HepG2 (cell line): ENCODE data around the gene WNT2B.

Experiments
- CBX2 ChIP-seq, 2 experiments: fragments of 200-600 bp in 1 of 2; sonication (generic); formaldehyde crosslinking in 1 of 2; IDR thresholded peaks; 2 replicates each; pipeline versions ENCODE4 v1.7.0 to v1.8.1; 2018 to 2022; ENCODE audit warnings: low read depth in 2 of 2, low read length in 1 of 2, mild to moderate bottlenecking in 1 of 2, missing genetic modification reagents in 1 of 2
- CEBPB ChIP-seq: IDR thresholded peaks from 2 replicates; pipeline ENCODE4 v1.6.1; 2011; ENCODE audit warnings: low read depth, low read length, improper control_type of control experiment, borderline replicate concordance
- CREB3 ChIP-seq: sonication (generic); formaldehyde crosslinking; IDR thresholded peaks from 2 replicates; pipeline ENCODE4 v1.5.0; 2020; ENCODE audit warnings: missing genetic modification reagents
- HCFC1 ChIP-seq: fragments of 150-350 bp; IDR thresholded peaks from 2 replicates; pipeline ENCODE4 v1.6.1; 2014; ENCODE audit warnings: low read depth, low read length
- KLF15 ChIP-seq: sonication (generic); formaldehyde crosslinking; IDR thresholded peaks from 2 replicates; pipeline ENCODE4 v1.8.1; 2023; ENCODE audit warnings: borderline replicate concordance, mild to moderate bottlenecking, inconsistent platforms, missing genetic modification reagents, mixed read lengths
- MAX ChIP-seq: IDR thresholded peaks from 2 replicates; pipeline ENCODE4 v1.6.1; 2012; ENCODE audit warnings: inconsistent platforms
- TCF7L2 ChIP-seq: IDR thresholded peaks from 2 replicates; pipeline ENCODE4 v1.6.1; 2011; ENCODE audit warnings: mild to moderate bottlenecking, low read depth, low read length, moderate library complexity
- ZNF460 ChIP-seq: sonication (generic); formaldehyde crosslinking; IDR thresholded peaks from 2 replicates; pipeline ENCODE4 v1.5.1; 2020; ENCODE audit warnings: missing genetic modification reagents, mild to moderate bottlenecking, borderline replicate concordance
- ZNF609 ChIP-seq: sonication (generic); formaldehyde crosslinking; IDR thresholded peaks from 2 replicates; pipeline ENCODE4 v1.4.0; 2020; ENCODE audit warnings: mild to moderate bottlenecking, missing genetic modification reagents, borderline replicate concordance
- TF ChIP-seq, protein P1 (sequence below): sonication (generic); formaldehyde crosslinking; IDR thresholded peaks from 2 replicates; pipeline ENCODE4 v1.5.0; 2020; ENCODE audit warnings: mild to moderate bottlenecking, missing genetic modification reagents, moderate library complexity
- TF ChIP-seq, protein P2 (sequence below): sonication (generic); formaldehyde crosslinking; IDR thresholded peaks from 2 replicates; pipeline ENCODE4 v1.5.0; 2020; ENCODE audit warnings: missing genetic modification reagents

GRCh38 chr1:112511897-112512296 lies 3.1 kb downstream of the WNT2B start:
- no peak for TF ChIP-seq CBX2 (IDR thresholded peaks at IDR 0.05; ENCODE audit: low read depth, low read length)
- no peak for TF ChIP-seq CBX2 (CRISPR knock-in tag; IDR thresholded peaks at IDR 0.05; ENCODE audit: low read depth)
- no peak for TF ChIP-seq CREB3 (CRISPR knock-in tag)
- TF ChIP-seq, protein P1, sequence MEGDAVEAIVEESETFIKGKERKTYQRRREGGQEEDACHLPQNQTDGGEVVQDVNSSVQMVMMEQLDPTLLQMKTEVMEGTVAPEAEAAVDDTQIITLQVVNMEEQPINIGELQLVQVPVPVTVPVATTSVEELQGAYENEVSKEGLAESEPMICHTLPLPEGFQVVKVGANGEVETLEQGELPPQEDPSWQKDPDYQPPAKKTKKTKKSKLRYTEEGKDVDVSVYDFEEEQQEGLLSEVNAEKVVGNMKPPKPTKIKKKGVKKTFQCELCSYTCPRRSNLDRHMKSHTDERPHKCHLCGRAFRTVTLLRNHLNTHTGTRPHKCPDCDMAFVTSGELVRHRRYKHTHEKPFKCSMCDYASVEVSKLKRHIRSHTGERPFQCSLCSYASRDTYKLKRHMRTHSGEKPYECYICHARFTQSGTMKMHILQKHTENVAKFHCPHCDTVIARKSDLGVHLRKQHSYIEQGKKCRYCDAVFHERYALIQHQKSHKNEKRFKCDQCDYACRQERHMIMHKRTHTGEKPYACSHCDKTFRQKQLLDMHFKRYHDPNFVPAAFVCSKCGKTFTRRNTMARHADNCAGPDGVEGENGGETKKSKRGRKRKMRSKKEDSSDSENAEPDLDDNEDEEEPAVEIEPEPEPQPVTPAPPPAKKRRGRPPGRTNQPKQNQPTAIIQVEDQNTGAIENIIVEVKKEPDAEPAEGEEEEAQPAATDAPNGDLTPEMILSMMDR: no peak
- TF ChIP-seq HCFC1: no peak
- no peak for TF ChIP-seq ZNF460 (CRISPR knock-in tag)
- no peak for TF ChIP-seq ZNF609
- no peak for TF ChIP-seq CEBPB
- TF ChIP-seq, protein P2, sequence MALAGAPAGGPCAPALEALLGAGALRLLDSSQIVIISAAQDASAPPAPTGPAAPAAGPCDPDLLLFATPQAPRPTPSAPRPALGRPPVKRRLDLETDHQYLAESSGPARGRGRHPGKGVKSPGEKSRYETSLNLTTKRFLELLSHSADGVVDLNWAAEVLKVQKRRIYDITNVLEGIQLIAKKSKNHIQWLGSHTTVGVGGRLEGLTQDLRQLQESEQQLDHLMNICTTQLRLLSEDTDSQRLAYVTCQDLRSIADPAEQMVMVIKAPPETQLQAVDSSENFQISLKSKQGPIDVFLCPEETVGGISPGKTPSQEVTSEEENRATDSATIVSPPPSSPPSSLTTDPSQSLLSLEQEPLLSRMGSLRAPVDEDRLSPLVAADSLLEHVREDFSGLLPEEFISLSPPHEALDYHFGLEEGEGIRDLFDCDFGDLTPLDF (CRISPR knock-in tag): no peak
- no peak for TF ChIP-seq TCF7L2
- no peak for TF ChIP-seq KLF15 (CRISPR knock-in tag)
- TF ChIP-seq MAX: no peak
